ENCODE results near the gene HIVEP3. TPM values are rescaled to one million over a fixed set of nuclear protein-coding genes. Genes with fewer than 3 reads are reported as not detected.

The HIVEP3 gene
- total RNA-seq, 1 donor from 2014 or later = 1.8 TPM

- DNase-seq (ENCODE audit: low read depth in 2 of 2) = no peak
Observed at GRCh38 chr1:41691424-41691823, 227.3 kb downstream of the HIVEP3 start.

- no peak for DNase-seq (ENCODE audit: low read depth in 2 of 2)
Observed at GRCh38 chr1:41690331-41690730, 228.4 kb downstream of the HIVEP3 start.

- no peak for DNase-seq (ENCODE audit: low read depth in 2 of 2)
Observed at GRCh38 chr1:41689558-41689981, 229.2 kb downstream of the HIVEP3 start.

GRCh38 chr1:41689139-41689538 is 229.6 kb downstream of the HIVEP3 start:
- no peak for DNase-seq (ENCODE audit: low read depth in 2 of 2)

GRCh38 chr1:41687007-41687406 is 231.7 kb downstream of the HIVEP3 start:
- no peak for DNase-seq (ENCODE audit: low read depth in 2 of 2)

- DNase-seq (ENCODE audit: low read depth in 2 of 2) = peak; percentile 63 to 68
Observed at GRCh38 chr1:41683681-41684500, 234.8 kb downstream of the HIVEP3 start.

- no peak for DNase-seq (ENCODE audit: low read depth in 2 of 2)
Observed at GRCh38 chr1:41682845-41683625, 235.7 kb downstream of the HIVEP3 start.

- DNase-seq (ENCODE audit: low read depth in 2 of 2) = no peak
Observed at GRCh38 chr1:41682149-41682548, 236.6 kb downstream of the HIVEP3 start.

- no peak for DNase-seq (ENCODE audit: low read depth in 2 of 2)
Observed at GRCh38 chr1:41681331-41682098, 237.2 kb downstream of the HIVEP3 start.

GRCh38 chr1:41679994-41680393 is 238.7 kb downstream of the HIVEP3 start:
- DNase-seq (ENCODE audit: low read depth in 2 of 2) = no peak

- DNase-seq (ENCODE audit: low read depth in 2 of 2) = no peak
Observed at GRCh38 chr1:41679531-41679930, 239.2 kb downstream of the HIVEP3 start.

- DNase-seq (ENCODE audit: low read depth in 2 of 2) = no peak
Observed at GRCh38 chr1:41678111-41678878, 240.4 kb downstream of the HIVEP3 start.

- no peak for DNase-seq (ENCODE audit: low read depth in 2 of 2)
Observed at GRCh38 chr1:41677620-41678019, 241.1 kb downstream of the HIVEP3 start.

- DNase-seq (ENCODE audit: low read depth in 2 of 2) = no peak
Observed at GRCh38 chr1:41675401-41675800, 243.3 kb downstream of the HIVEP3 start.

- DNase-seq (ENCODE audit: low read depth in 2 of 2) = no peak
Observed at GRCh38 chr1:41674522-41674921, 244.2 kb downstream of the HIVEP3 start.

GRCh38 chr1:41673806-41674205 is 244.9 kb downstream of the HIVEP3 start:
- no peak for DNase-seq (ENCODE audit: low read depth in 2 of 2)

GRCh38 chr1:41673378-41673777 is 245.3 kb downstream of the HIVEP3 start:
- peak in 1 of 2 donors; percentile 38 for DNase-seq (ENCODE audit: low read depth in 2 of 2)

GRCh38 chr1:41672641-41673361 is 245.9 kb downstream of the HIVEP3 start:
- no peak for DNase-seq (ENCODE audit: low read depth in 2 of 2)

- no peak for DNase-seq (ENCODE audit: low read depth in 2 of 2)
Observed at GRCh38 chr1:41672173-41672572, 246.5 kb downstream of the HIVEP3 start.

GRCh38 chr1:41671116-41671755 is 247.5 kb downstream of the HIVEP3 start:
- DNase-seq (ENCODE audit: low read depth in 2 of 2) = no peak
